MCF 10A (cell line): Measurements from ENCODE around the gene MMP17. TPM values are rescaled to one million over a fixed set of nuclear protein-coding genes. Genes with fewer than 3 reads are reported as not detected.
"Not testable (repeated sequence)": the region's sequence is repeated elsewhere in the genome, so short reads cannot be mapped to it uniquely, and the experiment has no call there.

ENCODE experiments used
- BruUV-seq: library from RNA; stranded (reverse); fragments of 400-500 nt; replicated peaks from 2 replicates; lab custom pipeline; 2021; lab: Mats Ljungman, UMichigan
- CTCF ChIA-PET: fragments of 300-600 bp; sonication (Branson Sonifier 250); formaldehyde crosslinking; extraction: SDS; loops from one replicate; lab custom pipeline; 2021; ENCODE audit warnings: antibody characterized with exemption, inconsistent platforms; lab: Yijun Ruan, JAX
- POLR2A ChIA-PET: fragments of 300-600, 350-650 bp; sonication (Branson Sonifier 250); formaldehyde crosslinking; extraction: SDS; loops from one replicate; lab custom pipeline; 2020; ENCODE audit warnings: antibody characterized with exemption, inconsistent platforms; lab: Yijun Ruan, JAX
- DNase-seq: peaks from one replicate; pipeline ENCODE4 v3.0.0-alpha.2; 2018; ENCODE audit not compliant: unreplicated experiment
- H3K27ac Mint-ChIP-seq: one replicate; pipeline ENCODE4 v1.8.0; 2022; ENCODE audit warnings: mild to moderate bottlenecking, low read depth, mixed read lengths; ENCODE audit not compliant: unreplicated experiment
- H3K27me3 Mint-ChIP-seq: one replicate; pipeline ENCODE4 v1.8.0; 2022; ENCODE audit warnings: mixed read lengths; ENCODE audit not compliant: insufficient read depth, unreplicated experiment
- H3K36me3 Mint-ChIP-seq: one replicate; pipeline ENCODE4 v1.8.0; 2022; ENCODE audit warnings: mild to moderate bottlenecking, moderate library complexity, mixed read lengths; ENCODE audit not compliant: insufficient read depth, unreplicated experiment
- H3K4me1 Mint-ChIP-seq: one replicate; pipeline ENCODE4 v1.8.0; 2022; ENCODE audit warnings: mixed read lengths; ENCODE audit not compliant: insufficient read depth, unreplicated experiment
- H3K4me3 Mint-ChIP-seq: one replicate; pipeline ENCODE4 v1.8.0; 2022; ENCODE audit warnings: mild to moderate bottlenecking, moderate library complexity, mixed read lengths; ENCODE audit not compliant: unreplicated experiment
- H3K9me3 Mint-ChIP-seq: one replicate; pipeline ENCODE4 v1.8.0; 2022; ENCODE audit warnings: mixed read lengths; ENCODE audit not compliant: unreplicated experiment
- CTCF ChIP-seq: fragments of 200-600 bp; IDR thresholded peaks from one replicate; pipeline ENCODE4 v1.8.0; 2022; ENCODE audit warnings: antibody characterized with exemption, mild to moderate bottlenecking; ENCODE audit not compliant: unreplicated experiment
- intact Hi-C: fragments of 100-400 bp; cut with micrococcal nuclease; formaldehyde crosslinking; loops from 2 replicates; pipeline ENCODE4 v1.14.1; 2022
- total RNA-seq: library from RNA; stranded (reverse); gene quantifications from 2 replicates; pipeline ENCODE4 v1.2.3, GENCODE V29; 2022

The MMP17 gene
- total RNA-seq, 1 experiment from 2014 or later, result 5.4 TPM

GRCh38 chr12:131805421-131805820 is 22.8 kb upstream of the MMP17 start:
- intact Hi-C loops, result no loop called here
- CTCF ChIA-PET, result interaction anchor here (0.7 kb wide), 1 partner anchor 674 kb away, joined by 3 read pairs; no protein-coding TSS in a partner anchor
- POLR2A ChIA-PET, result interaction anchor here (0.7 kb wide), 1 partner anchor 60 kb away, joined by 4 read pairs; no protein-coding TSS in a partner anchor
- Mint-ChIP-seq H3K4me3 (no peak overlapping the region), H3K4me1 (peaks cover 10% of the 10 kb centered on the region), H3K27me3 (no peaks in the 10 kb centered on the region), H3K36me3 (peaks cover 16% of the 10 kb centered on the region), H3K27ac (no peak overlapping the region), H3K9me3 (no peaks in the 10 kb centered on the region)
- no peak for DNase-seq
- no TSS peak for BruUV-seq
- TF ChIP-seq CTCF, result no peak

- Mint-ChIP-seq H3K4me1 (peaks cover 10% of the 10 kb centered on the region), H3K27ac (no peak overlapping the region), H3K36me3 (peaks cover 7% of the 10 kb centered on the region), H3K4me3 (no peak overlapping the region), H3K27me3 (no peaks in the 10 kb centered on the region), H3K9me3 (no peaks in the 10 kb centered on the region)
- DNase-seq, result no peak
- ChIA-PET POLR2A (no interaction called here), CTCF (interaction anchor here (0.6 kb wide), 1 partner anchor 10 kb away, joined by 3 read pairs; no protein-coding TSS in a partner anchor)
- TF ChIP-seq CTCF, result no peak
- intact Hi-C loops, result no loop called here
- BruUV-seq, result no TSS peak
Measured at GRCh38 chr12:131806674-131807073, 21.5 kb upstream of the MMP17 start.

GRCh38 chr12:131808744-131809371 is 19.3 kb upstream of the MMP17 start:
- H3K4me3 Mint-ChIP-seq, result peak overlapping the region; percentile 57

GRCh38 chr12:131809476-131810254 is 18.5 kb upstream of the MMP17 start:
- peaks cover 14% of the 10 kb centered on the region for H3K9me3 Mint-ChIP-seq
- POLR2A ChIA-PET, H3K4me1 Mint-ChIP-seq, DNase-seq, H3K27ac Mint-ChIP-seq, H3K36me3 Mint-ChIP-seq, BruUV-seq, intact Hi-C loops, H3K4me3 Mint-ChIP-seq, H3K27me3 Mint-ChIP-seq, CTCF ChIA-PET: not testable (repeated sequence)

More at GRCh38 chr12:131808744-131809371, 19.3 kb upstream of the MMP17 start:
- intact Hi-C loops, result no loop called here
- Mint-ChIP-seq H3K27ac (peak overlapping the region; percentile 27), H3K4me1 (peaks cover 7% of the 10 kb centered on the region), H3K27me3 (no peaks in the 10 kb centered on the region), H3K36me3 (no peaks in the 10 kb centered on the region), H3K9me3 (peaks cover 14% of the 10 kb centered on the region)
- DNase-seq, result no peak
- ChIA-PET POLR2A (no interaction called here), CTCF (interaction anchor here (0.7 kb wide), 1 partner anchor 703 kb away, joined by 5 read pairs; no protein-coding TSS in a partner anchor)
- no peak for TF ChIP-seq CTCF
- BruUV-seq, result no TSS peak
